AG04449 (cell line): ENCODE results near the gene PDXP.
A peak's percentile ranks its signal among the peaks of the same experiment; 100 is the strongest.

Experiments
- CTCF ChIA-PET: fragments of 350-600 bp; formaldehyde crosslinking; extraction: SDS; loops from one replicate; lab custom pipeline; 2021; ENCODE audit warnings: antibody characterized with exemption; lab: Yijun Ruan, JAX
- POLR2A ChIA-PET: fragments of 400-600, 350-600 bp; formaldehyde crosslinking; extraction: SDS; loops from one replicate; lab custom pipeline; 2020; ENCODE audit warnings: antibody characterized with exemption, inconsistent platforms; lab: Yijun Ruan, JAX
- DNase-seq: peaks from one replicate; pipeline ENCODE4 v3.0.0-alpha.2; 2010; ENCODE audit warnings: low read depth, low spot score
- H3K4me3 ChIP-seq: 2 replicates; pipeline ENCODE4 v1.5.1; 2011; ENCODE audit warnings: low read depth, mild to moderate bottlenecking, control low read depth, low read length
- CTCF ChIP-seq: IDR thresholded peaks from one replicate; pipeline ENCODE4 v1.5.1; 2011; ENCODE audit warnings: mild to moderate bottlenecking, moderate library complexity, low read length, control low read depth, inconsistent platforms; ENCODE audit not compliant: insufficient read depth; ENCODE audit errors: missing control alignments

PDXP gene

GRCh38 chr22:37697538-37697835 lies 39.0 kb downstream of the PDXP start:
- peak overlapping the region; percentile 64 for H3K4me3 ChIP-seq
- ChIA-PET POLR2A (interaction anchor here (0.6 to 0.7 kb wide), 2 partner anchors 43 to 1620 kb away, joined by 3 read pairs; no protein-coding TSS in a partner anchor), CTCF (interaction anchor here (0.8 to 5.5 kb wide), 11 partner anchors 9 to 69 kb away, joined by 3 to 69 read pairs (median 5); no protein-coding TSS in a partner anchor)
- no peak for TF ChIP-seq CTCF
- DNase-seq: no peak

GRCh38 chr22:37701141-37701786 lies 42.7 kb downstream of the PDXP start:
- CTCF ChIA-PET: no interaction called here
- no peak for TF ChIP-seq CTCF
- POLR2A ChIA-PET: no interaction called here
- no peak overlapping the region for H3K4me3 ChIP-seq
- no peak for DNase-seq

- ChIA-PET POLR2A (interaction anchor here (1.7 kb wide), 1 partner anchor 29 kb away, joined by 3 read pairs; the partner anchor contains the start of gene LGALS1), CTCF (interaction anchor here (1.1 to 2.1 kb wide), 3 partner anchors 22 to 97 kb away, joined by 3 to 9 read pairs (median 4); no protein-coding TSS in a partner anchor)
- no peak for TF ChIP-seq CTCF
- no peak overlapping the region for H3K4me3 ChIP-seq
- DNase-seq: no peak
Measured at GRCh38 chr22:37703906-37704305, 45.4 kb downstream of the PDXP start.

- no peak for TF ChIP-seq CTCF
- ChIA-PET CTCF (interaction anchor here (2.1 kb wide), 1 partner anchor 62 kb away, joined by 9 read pairs; no protein-coding TSS in a partner anchor), POLR2A (interaction anchor here (1.7 kb wide), 1 partner anchor 30 kb away, joined by 3 read pairs; the partner anchor contains the start of gene LGALS1)
- no peak for DNase-seq
- no peak overlapping the region for H3K4me3 ChIP-seq
Measured at GRCh38 chr22:37704645-37705044, 46.1 kb downstream of the PDXP start.

- no peak overlapping the region for H3K4me3 ChIP-seq
- ChIA-PET POLR2A (interaction anchor here (1.7 kb wide), 1 partner anchor 30 kb away, joined by 3 read pairs; the partner anchor contains the start of gene LGALS1), CTCF (interaction anchor here (2.1 kb wide), 1 partner anchor 62 kb away, joined by 9 read pairs; no protein-coding TSS in a partner anchor)
- no peak for TF ChIP-seq CTCF
- no peak for DNase-seq
Measured at GRCh38 chr22:37705205-37705604, 46.7 kb downstream of the PDXP start.

GRCh38 chr22:37708580-37709444 lies 50.3 kb downstream of the PDXP start:
- no peak for DNase-seq
- no peak for TF ChIP-seq CTCF
- ChIA-PET POLR2A (no interaction called here), CTCF (no interaction called here)
- no peak overlapping the region for H3K4me3 ChIP-seq
